Activated T-cell treated with anti-CD3 and anti-CD28 coated beads for 4 hours (primary cell): ENCODE data around the gene TMEFF2.
"Not testable (repeated sequence)": the region's sequence is repeated elsewhere in the genome, so short reads cannot be mapped to it uniquely, and the experiment has no call there.

Experiments used
- DNase-seq: peaks from one replicate; pipeline ENCODE4 v3.0.0-alpha.2; 2020

The TMEFF2 gene

DNA sequence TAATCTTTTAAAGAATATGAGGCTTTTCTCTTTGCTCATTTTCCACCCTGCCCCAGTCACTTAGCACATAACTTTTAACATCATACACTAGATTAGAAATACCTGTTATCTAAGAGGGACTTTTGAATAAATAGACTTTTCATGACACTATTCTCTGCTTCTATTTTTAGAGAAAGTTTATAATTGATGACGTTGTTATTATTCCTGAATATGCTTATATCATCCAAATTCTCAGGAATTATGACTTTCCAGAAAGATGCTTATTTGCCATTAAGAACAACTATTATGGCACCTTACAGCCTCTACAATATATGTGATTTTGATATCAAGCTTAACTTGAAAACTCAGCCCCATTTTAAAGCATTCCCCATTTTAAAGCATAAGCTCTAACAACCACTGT lies 11.4 kb downstream of the TMEFF2 start:
- no peak for DNase-seq

- DNase-seq = no peak
Measured at GRCh38 chr2:192166946-192167345, 27.8 kb downstream of the TMEFF2 start.

DNA sequence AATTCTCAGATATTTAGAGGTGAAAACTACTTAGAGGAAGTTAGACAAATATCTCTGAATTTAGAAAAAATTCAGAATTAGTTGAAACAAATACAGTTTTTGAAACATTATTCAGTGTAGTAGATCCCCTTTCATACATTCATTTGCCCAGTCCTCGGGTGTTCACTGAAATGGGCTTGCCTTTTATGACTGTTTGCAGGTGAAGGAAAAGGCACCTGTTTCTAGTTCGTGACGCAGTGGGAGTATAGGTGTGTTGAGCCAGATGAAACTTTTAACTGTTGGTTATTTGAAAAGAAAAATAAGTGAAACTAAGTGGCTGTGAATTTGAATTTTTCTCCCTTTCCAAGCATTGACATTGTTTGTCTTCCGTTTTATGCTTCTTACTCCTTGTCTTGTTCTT lies 28.9 kb downstream of the TMEFF2 start:
- no peak for DNase-seq

- DNase-seq = peak; percentile 65
Measured at GRCh38 chr2:192162392-192163042, 32.2 kb downstream of the TMEFF2 start.

GRCh38 chr2:192161656-192162290 lies 33.0 kb downstream of the TMEFF2 start:
- DNase-seq = no peak

DNA sequence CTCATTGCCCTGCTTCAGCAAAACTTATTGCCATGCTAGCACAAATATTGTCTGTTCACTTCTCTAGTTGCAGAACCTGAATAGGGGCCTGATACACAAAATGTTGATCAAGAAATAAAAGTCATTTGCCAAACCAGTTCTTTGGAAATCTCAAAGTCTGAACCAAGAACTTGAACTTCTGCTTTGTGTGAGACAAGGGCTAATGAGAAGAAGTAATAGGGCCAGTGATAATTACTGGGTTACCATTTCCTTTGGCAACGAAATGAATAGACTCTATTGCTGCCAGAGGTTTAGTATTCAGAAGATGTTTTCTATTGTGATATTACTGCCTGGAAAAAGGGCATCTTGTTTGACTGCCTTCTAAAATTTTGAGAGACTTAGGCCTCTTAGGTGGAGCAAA lies 35.0 kb downstream of the TMEFF2 start:
- DNase-seq = no peak

GRCh38 chr2:192159208-192159607 lies 35.5 kb downstream of the TMEFF2 start:
- DNase-seq = no peak

DNA sequence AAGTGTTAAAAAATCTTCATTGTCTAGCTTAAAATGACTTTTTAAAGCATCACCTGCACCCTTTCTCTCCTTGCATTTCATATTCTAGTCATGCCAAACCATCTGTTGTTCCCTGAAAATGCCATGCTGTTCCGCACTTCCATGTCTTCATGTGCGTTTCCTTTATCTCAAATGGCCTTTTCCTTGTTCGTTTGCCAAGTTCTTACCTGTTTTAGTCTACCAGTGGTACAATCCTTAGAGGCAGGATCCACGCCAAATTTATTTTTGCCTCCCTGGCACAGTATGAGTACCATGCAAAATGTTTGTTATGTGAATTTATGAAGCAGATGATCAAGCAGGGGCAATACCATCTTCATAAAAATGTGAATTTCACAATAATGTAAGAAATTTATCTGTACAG lies 37.0 kb downstream of the TMEFF2 start:
- no peak for DNase-seq

DNA sequence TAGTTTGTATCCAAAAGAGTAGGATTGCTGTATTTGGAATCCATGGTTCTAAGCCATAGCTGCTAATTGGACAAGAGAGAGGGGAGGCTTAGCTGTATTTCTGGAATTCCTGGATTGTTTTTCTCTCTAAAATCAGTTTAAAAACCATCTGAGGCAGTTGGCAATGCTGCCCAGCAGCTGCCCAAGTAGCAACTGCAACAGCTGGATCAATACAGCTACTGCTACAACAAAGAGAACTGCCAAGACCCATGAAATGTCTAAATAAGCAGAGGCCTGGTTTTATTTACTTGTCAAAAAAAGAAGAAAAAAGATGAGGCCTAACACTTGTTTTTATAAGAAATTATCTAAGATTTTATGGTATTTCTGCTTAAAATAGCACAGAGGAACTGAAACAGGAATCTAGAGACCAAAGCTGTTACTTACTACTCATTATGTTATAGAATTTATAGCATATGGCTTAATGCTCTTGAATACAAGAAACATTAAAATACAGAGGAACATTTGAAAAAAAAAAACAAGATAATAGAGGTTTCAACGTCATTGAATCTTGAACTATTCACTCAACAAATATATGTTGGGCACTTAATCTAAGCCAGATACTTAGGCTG lies 39.1 kb downstream of the TMEFF2 start:
- DNase-seq = no peak

DNA sequence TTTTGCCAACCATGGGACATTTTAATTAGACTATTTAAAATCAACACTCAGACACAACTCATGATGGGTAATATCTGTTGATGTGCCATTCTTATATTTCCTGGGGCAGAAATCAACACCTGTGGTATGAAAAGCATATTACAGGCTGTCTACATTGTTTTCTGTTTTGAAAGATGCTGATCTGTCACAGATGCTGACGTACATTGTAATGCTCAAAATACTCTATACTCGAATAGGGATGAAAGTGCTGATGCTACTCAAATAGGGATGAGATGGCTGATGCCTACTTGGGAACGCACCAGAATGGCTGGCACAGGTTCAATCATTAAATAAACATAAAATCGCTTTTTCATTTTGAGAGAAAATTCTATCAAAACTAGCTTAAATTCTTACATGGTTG lies 41.2 kb downstream of the TMEFF2 start:
- DNase-seq = no peak

DNA sequence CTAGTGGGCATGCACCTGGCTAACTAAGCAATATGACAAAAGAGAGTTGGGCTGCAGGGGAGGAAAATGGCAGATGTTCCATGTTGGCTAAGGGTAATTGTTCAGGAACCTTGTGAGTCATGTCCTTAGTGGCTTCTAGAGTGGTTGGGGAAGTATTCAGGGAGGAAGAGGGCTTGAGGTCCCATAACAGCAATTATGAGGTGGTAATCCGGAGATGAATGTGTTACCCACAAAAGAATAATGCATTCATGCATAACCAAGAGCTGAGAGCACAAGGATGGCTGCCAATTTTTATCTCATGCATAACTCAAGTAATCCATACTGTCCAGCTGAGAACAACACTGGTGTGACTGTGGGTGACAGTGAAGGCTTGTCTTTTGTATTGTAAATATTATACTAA lies 42.9 kb downstream of the TMEFF2 start:
- no peak for DNase-seq

DNA sequence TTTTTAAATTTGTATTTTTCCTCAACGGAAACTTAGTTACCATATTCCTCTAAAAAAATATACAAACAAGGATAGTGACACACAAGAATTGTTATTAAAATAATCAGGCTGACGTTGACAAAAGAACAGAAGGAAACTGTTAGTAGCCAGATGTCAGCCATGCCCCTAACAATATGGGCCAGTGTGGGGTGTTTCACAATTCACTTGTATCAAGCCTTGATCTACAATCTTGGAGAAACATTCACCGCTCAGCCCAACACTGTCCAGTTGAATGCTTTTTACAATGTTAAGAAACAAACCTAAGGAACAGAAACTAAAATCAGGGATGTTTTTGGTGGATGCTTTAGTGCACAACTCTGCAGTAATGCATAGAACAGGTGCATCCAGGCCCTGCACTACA lies 44.6 kb downstream of the TMEFF2 start:
- DNase-seq = no peak

DNA sequence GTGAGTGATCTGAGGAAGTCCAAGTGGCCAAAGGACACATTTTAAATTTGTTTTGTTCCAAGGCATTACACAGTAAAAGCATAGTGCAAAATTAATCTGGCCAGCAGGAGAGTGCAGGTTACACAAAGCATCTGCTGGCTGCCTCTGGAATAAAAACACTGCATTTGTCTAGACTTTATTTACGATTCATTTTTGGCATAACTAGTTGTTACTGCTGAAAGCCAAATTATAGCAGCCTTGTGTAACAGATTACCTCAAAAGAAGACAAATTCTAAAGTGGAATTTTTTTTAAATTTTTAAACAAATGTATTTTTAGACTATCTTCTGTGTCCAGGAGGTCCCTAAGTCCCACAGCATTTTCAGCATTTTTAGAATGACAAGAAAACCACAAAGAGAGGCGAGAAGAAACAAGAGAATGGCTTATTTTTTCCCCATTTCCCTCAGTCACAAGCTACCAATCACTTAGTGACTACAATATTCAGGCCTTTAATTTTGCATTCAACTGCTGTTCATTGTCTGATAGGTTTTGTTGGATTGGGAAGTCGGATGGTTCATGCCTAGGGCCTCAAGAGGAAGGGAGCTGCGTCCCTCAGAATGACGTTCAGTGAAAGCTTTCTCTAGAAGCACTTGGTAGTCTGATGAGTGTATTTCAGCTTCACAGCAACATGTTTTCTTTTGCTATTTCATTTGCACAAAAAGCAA lies 46.0 kb downstream of the TMEFF2 start:
- no peak for DNase-seq

DNA sequence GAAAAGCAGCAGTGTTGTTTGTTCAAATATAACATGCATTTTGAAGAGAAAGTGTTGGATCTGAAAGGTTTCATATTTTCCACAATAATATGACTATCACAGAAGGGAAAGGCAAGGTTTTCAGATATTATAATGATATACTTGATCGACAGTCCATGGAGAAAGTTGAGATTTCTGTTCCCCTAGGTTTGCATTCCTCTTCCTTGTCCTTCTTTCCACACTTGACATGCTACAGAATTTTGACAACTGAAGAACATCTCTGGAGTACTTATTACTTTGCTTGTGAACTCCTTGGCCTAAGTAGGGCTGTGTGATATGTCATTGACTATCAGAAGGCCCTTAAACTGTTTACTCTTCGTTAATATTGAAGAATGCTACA lies 46.5 kb downstream of the TMEFF2 start:
- DNase-seq = no peak

DNA sequence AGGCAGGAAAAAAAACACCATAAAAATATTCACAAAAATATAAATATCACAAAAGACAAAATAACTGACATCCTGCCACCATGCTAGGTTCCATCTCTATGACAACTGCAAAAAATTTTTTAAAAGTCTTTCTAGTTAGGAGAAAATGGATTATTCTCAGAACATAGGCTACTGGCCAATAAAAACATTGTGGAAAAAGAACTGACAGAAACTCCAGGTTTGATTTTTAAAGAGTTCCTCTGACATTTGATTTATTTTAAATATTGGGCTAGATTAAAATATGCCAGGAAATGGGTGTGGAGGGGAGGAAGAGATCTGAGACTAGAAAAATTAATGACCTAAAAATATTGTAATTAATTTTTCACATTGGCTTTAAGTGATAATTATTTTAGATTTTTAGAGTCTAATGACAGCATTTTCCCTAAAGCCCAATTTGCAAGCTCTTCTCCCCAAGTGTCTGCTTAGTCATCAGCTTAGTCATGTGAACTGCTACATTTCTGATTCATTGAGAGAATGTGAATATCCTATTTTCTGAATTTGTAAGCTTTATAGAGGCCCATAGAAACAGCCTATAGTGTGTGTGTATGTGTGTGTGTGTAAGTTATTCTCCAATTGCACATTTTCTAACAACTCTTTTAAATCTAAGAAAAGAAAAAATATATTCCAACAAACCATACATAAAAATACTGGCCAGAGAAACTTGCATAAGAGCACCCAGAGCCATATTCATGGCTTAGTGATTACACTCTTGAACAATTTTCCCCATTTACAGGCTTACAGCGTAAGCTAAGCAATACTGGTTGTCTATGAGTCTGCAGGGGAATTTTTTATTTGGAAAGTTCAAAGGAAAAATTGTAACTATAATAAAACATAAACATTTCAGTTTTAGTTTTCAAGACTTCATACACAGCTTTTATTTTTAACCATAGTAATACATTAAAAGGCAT lies 48.4 kb downstream of the TMEFF2 start:
- no peak for DNase-seq

- no peak for DNase-seq
Measured at GRCh38 chr2:192145496-192145895, 49.2 kb downstream of the TMEFF2 start.

DNA sequence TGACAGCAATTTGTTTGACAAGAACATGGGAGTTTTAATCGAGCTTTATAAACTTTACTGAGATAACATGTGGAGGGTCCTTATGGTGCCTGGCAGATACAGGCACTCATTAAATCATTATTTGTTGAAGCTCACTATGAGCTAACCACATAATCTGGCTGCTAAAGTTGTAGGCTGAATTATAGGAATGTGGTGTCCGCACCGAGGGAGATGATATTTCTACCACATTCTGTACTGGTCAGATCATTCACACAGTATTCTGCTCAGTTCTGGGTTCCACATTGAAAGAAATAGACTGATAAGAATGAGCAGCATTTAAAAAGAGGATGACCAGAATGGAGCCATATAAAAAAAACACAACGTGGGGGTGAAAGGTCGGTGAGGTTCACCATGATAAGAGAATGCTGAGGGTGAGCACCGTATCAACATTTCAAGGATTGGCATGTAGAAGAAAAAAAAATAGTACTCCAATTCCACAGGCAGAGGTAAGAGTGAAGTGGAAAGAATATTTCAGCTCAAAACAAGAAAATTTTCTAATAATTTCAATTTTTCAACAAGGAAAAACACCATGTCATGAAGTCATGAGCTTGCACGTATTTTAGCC lies 54.4 kb downstream of the TMEFF2 start:
- DNase-seq = no peak

DNA sequence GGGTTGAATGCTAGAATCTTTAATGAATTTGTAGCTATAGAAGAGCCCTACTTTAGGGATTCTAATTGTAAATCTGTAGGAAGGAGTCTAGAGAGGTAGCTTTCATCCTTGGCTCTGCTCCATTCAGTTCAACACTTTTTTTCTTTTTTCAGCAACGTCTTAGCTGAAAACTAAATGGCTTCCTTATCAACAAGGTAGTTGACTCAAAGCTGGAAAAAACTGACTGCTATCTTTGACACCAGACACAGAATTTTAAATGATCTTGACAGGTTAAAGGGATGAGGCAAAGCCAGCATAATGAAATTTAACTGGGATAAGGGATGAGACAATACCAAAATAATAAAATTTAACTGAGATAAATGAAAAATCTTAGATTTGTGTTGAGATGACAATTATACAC lies 54.9 kb downstream of the TMEFF2 start:
- DNase-seq = no peak

- DNase-seq = no peak
Measured at GRCh38 chr2:192137451-192137850, 57.3 kb downstream of the TMEFF2 start.

DNA sequence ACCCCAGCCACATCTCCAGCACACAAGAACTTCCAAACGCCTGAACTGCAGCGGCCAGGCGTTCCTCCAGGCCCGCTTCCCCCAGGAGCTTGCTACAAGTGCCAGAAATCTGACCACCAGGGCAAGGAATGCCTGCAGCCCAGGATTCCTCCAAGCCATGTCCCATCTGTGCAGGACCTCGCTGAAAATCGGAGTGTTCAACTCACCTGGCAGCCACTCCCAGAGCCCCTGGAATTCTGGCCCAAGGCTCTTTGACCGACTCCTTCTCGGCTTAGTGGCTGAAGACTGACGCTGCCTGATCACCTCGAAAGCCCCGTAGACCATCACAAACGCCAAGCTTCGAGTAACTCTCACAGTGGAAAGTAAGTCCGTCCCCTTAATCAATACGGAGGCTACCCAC lies 62.1 kb downstream of the TMEFF2 start:
- not testable (repeated sequence) for DNase-seq

DNA sequence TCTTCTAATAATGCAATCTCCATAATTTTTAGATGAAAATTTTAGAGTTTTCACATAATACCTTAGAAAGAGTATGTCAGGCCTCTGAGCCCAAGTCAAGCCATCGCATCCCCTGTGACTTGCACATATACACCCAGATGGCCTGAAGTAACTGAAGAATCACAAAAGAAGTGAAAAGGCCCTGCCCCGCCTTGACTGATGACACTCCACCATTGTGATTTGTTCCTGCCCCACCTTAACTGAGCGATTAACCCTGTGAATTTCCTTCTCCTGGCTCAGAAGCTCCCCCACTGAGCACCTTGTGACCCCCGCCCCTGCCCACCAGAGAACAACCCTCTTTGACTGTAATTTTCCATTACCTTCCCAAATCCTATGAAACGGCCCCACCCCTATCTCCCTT lies 64.4 kb downstream of the TMEFF2 start:
- DNase-seq = not testable (repeated sequence)

GRCh38 chr2:192128655-192129054 lies 66.1 kb downstream of the TMEFF2 start:
- no peak for DNase-seq
